K562 (cell line): ENCODE measurements around the gene ZIC2. TPM values are rescaled to one million over a fixed set of nuclear protein-coding genes. Genes with fewer than 3 reads are reported as not detected.

Experiments
- CCNT2 ChIP-seq: IDR thresholded peaks from 2 replicates; pipeline ENCODE4 v1.6.1; 2011; ENCODE audit warnings: borderline replicate concordance, low read depth, mild to moderate bottlenecking, moderate library complexity, mixed read lengths, low read length; ENCODE audit not compliant: insufficient read length; ENCODE audit errors: extremely low read depth
- POLR2G ChIP-seq: fragments of 200-400 bp; formaldehyde crosslinking; IDR thresholded peaks from 2 replicates; pipeline ENCODE4 v1.6.1; 2017; ENCODE audit warnings: low read depth, mild to moderate bottlenecking, antibody characterized with exemption, low read length, moderate library complexity
- ZBTB8A ChIP-seq: fragments of 450-650 bp; IDR thresholded peaks from 2 replicates; pipeline ENCODE4 v1.6.1; 2018; ENCODE audit warnings: mild to moderate bottlenecking, moderate library complexity; ENCODE audit not compliant: partially characterized antibody
- ZNF75A ChIP-seq: fragments of 450-650 bp; formaldehyde crosslinking; IDR thresholded peaks from 2 replicates; pipeline ENCODE4 v1.4.0; 2020; ENCODE audit warnings: mild to moderate bottlenecking
- polyA plus RNA-seq, 8 experiments: library from polyadenylated mRNA; depleted of rRNA in 4 of 8; stranded (reverse) in 5 of 8; unstranded in 3 of 8; fragments of >200 nt; fragmentation: Nextera tagmentation in 2 of 8; fragmentation: Illumina TruSeq in 1 of 8; extraction: Ambion mirVana in 2 of 8; extraction: Trizol in 1 of 8; gene quantifications; 2 replicates each; pipeline versions ENCODE4 v1.2.1 to v1.2.3, GENCODE V29; 2011 to 2014; ENCODE audit warnings: inconsistent platforms in 1 of 8, missing spikeins in 1 of 8
- total RNA-seq, 7 experiments: library from RNA; depleted of rRNA in 6 of 7; stranded (reverse); fragments of >200 nt in 6 of 7; fragmentation: Illumina TruSeq in 2 of 7; extraction: Trizol in 2 of 7; gene quantifications; 2 replicates each; pipeline versions ENCODE4 v1.2.1 to v1.2.3, GENCODE V29; 2011 to 2021; ENCODE audit warnings: low replicate concordance in 1 of 7
- TF ChIP-seq, protein P1 (sequence below): fragments of 450-650 bp; conservative IDR thresholded peaks from 2 replicates; pipeline ENCODE4 v1.6.1; 2016; ENCODE audit warnings: missing genetic modification characterization, low read depth, mild to moderate bottlenecking, control low read depth, missing compliant biosample characterization
- TF ChIP-seq, protein P2 (sequence below): fragments of 200-800 bp; sonication (Bioruptor generic); IDR thresholded peaks from 2 replicates; pipeline ENCODE4 v1.6.1; 2016; ENCODE audit warnings: missing genetic modification characterization, missing compliant biosample characterization

Gene ZIC2
- total and polyA plus RNA-seq, 9 of the 15 experiments (the other 6 are each of a cell fraction or from before 2014, with no cell fraction given) = 1.8 to 18.0 (median 4.5) TPM

DNA sequence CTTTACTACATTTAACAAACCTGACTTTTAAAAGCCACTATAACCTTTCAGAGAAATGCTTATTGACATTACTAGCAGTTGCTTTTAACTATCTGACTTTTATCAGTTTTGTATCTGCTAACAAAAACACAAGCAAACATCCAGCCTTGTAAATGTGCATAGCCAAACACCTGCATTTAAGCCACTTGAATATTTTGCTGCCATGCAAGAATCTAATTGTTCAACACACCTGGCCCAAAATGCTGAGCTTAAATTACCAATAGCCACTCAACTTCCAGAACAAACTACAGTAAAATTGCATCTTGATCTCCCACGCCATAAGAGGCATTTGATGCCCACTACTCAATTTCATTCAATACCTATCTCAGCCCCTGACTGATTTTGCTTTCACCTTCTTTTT is 19.3 kb upstream of the ZIC2 start (continued):
- TF ChIP-seq ZNF75A (CRISPR knock-in tag) = no peak
- no peak for TF ChIP-seq POLR2G
- TF ChIP-seq, protein P1, sequence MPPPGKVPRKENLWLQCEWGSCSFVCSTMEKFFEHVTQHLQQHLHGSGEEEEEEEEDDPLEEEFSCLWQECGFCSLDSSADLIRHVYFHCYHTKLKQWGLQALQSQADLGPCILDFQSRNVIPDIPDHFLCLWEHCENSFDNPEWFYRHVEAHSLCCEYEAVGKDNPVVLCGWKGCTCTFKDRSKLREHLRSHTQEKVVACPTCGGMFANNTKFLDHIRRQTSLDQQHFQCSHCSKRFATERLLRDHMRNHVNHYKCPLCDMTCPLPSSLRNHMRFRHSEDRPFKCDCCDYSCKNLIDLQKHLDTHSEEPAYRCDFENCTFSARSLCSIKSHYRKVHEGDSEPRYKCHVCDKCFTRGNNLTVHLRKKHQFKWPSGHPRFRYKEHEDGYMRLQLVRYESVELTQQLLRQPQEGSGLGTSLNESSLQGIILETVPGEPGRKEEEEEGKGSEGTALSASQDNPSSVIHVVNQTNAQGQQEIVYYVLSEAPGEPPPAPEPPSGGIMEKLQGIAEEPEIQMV = no peak
- TF ChIP-seq, protein P2, sequence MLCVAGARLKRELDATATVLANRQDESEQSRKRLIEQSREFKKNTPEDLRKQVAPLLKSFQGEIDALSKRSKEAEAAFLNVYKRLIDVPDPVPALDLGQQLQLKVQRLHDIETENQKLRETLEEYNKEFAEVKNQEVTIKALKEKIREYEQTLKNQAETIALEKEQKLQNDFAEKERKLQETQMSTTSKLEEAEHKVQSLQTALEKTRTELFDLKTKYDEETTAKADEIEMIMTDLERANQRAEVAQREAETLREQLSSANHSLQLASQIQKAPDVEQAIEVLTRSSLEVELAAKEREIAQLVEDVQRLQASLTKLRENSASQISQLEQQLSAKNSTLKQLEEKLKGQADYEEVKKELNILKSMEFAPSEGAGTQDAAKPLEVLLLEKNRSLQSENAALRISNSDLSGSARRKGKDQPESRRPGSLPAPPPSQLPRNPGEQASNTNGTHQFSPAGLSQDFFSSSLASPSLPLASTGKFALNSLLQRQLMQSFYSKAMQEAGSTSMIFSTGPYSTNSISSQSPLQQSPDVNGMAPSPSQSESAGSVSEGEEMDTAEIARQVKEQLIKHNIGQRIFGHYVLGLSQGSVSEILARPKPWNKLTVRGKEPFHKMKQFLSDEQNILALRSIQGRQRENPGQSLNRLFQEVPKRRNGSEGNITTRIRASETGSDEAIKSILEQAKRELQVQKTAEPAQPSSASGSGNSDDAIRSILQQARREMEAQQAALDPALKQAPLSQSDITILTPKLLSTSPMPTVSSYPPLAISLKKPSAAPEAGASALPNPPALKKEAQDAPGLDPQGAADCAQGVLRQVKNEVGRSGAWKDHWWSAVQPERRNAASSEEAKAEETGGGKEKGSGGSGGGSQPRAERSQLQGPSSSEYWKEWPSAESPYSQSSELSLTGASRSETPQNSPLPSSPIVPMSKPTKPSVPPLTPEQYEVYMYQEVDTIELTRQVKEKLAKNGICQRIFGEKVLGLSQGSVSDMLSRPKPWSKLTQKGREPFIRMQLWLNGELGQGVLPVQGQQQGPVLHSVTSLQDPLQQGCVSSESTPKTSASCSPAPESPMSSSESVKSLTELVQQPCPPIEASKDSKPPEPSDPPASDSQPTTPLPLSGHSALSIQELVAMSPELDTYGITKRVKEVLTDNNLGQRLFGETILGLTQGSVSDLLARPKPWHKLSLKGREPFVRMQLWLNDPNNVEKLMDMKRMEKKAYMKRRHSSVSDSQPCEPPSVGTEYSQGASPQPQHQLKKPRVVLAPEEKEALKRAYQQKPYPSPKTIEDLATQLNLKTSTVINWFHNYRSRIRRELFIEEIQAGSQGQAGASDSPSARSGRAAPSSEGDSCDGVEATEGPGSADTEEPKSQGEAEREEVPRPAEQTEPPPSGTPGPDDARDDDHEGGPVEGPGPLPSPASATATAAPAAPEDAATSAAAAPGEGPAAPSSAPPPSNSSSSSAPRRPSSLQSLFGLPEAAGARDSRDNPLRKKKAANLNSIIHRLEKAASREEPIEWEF (CRISPR knock-in tag) = no peak
- TF ChIP-seq ZBTB8A = no peak
- no peak for TF ChIP-seq CCNT2
